SIG-M5 treated with dmso at 0.1 percent for 504 hours (cell line): ENCODE measurements around the gene DNAJC3.
"Not testable (repeated sequence)": the region's sequence is repeated elsewhere in the genome, so short reads cannot be mapped to it uniquely, and the experiment has no call there.

ENCODE experiments used
- DNase-seq: peaks from one replicate; lab custom pipeline; 2025; ENCODE audit not compliant: unreplicated experiment; lab: John Stamatoyannopoulos, UW

The DNAJC3 gene

DNA sequence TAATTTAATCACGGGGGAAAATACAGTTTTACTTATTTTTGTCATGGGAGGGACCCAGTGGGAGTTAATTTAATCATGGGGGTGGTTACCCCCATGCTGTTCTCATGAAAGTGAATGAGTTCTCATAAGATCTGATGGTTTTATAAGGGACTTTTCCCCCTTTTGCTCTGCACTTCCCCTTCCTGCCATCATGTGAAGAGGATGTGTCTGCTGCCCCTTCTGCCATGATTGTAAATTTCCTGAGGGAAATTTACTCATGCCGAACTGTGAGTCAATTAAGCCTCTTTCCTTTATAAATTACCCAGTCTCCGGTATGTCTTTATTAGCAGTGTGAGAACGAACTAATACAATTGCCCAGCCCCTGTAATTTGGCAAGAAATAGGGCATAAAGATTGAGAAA is 35.9 kb downstream of the DNAJC3 start:
- DNase-seq = not testable (repeated sequence)

- DNase-seq = no peak
Observed at GRCh38 chr13:95713651-95714050, 36.7 kb downstream of the DNAJC3 start.

DNA sequence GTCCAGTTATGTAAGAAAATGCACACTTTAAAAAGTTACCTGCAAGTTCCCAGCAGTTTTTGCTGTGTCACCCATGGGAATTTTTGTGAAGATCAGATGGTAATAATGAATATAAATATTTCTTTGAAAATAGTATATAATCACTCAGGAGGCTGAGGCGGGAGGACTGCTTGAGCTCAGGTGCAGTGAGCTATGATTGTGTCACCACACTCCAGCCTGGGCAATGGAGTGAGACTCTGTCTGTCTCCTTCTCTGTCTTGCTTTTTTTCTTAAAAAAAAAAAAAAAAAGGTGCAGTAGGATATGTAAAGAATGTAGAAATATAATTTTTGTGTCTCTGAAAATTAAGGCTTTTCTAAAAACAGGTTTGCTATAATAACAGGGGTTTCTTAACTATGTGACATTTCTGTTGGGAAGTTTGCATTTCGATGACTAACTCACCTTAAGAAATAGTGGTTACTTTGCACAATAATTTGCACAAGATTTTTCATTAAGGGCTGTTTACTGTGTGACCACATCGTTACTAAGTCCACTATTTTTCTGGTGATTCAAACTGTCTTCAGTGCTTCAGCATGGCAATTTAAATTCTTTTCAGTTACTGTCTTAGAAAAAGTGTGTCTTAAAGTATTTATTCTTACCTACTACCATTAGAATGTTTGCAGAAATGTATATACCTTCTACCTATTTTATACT is 37.3 kb downstream of the DNAJC3 start:
- DNase-seq = peak; percentile 82

GRCh38 chr13:95716231-95716630 is 39.3 kb downstream of the DNAJC3 start:
- no peak for DNase-seq

DNA sequence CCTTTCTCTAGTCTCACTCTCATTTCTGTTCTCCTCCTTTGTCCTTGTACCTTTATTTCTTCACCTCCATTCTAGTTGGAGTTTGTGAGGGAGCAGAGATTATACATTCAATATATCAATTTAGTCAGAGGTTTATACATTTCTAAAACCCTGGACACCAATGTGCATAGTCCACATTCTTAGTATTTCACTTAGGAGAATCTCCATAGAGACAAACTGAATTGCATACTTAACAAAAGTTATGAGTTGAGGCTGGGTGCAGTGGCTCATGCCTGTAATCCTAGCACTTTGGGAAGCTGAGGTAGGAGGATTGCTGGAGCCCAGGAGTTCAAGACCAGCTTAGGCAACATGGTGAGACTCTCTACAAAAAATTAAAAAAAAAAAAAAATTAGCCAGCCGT is 45.3 kb downstream of the DNAJC3 start:
- no peak for DNase-seq

DNA sequence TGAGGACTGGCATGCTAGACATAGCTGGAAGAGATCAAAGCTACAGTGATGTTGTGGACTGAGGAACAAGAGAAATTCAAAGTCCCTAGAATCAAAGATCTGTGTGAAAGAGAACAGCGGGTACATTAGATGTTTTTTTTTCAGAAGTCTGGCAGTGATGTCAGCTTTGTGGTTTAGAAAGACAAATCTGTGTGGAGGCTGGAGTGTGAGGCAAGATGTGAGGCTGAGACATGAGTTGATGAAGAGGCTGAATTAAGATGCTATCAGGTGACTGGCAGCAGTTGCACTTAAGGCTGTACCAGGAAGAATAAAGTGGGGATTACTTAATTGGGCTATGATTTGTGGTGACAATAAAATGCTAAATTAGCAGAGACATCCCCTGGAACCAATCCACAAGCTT is 46.5 kb downstream of the DNAJC3 start:
- no peak for DNase-seq

GRCh38 chr13:95724252-95724651 is 47.3 kb downstream of the DNAJC3 start:
- DNase-seq = no peak

DNA sequence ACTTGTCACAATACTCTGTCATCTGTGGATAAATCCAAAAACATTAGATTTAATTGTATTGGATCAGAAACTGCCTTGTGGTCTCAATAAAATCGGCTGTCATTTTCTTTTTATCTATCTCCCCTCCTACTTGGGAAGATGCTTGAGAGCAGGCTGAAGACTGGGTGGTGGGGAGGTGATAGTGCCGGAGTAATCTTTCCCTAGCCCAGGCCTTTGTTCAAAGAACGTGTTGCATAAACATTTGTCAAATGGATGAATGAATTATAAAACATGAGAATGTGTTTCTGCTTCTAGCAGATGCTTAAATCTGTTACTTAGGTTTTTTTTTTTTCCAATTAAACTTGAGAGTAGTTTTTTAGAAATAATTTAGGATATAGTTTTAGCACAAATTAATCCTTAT is 49.9 kb downstream of the DNAJC3 start:
- DNase-seq = no peak

DNA sequence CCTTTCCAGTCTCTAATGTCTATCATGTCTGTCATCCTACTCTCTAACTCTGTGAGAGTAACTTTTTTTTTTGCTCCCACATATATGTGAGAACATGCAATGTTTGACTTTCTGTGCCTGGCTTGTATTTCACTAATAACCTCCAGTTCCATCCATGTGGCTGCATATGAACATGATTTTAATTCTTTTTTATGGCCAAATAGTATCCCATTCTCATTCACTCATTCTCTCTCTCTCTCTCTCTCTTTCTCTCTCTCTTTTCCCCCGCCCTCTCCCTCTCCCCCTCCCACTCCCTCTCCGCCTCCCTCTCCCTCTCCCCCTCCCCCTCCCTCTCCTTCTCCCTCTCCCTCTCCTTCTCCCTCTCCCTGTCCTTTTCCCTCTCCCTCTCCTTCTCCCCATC is 52.0 kb downstream of the DNAJC3 start:
- DNase-seq = no peak

- no peak for DNase-seq
Observed at GRCh38 chr13:95734124-95734523, 57.2 kb downstream of the DNAJC3 start.

DNA sequence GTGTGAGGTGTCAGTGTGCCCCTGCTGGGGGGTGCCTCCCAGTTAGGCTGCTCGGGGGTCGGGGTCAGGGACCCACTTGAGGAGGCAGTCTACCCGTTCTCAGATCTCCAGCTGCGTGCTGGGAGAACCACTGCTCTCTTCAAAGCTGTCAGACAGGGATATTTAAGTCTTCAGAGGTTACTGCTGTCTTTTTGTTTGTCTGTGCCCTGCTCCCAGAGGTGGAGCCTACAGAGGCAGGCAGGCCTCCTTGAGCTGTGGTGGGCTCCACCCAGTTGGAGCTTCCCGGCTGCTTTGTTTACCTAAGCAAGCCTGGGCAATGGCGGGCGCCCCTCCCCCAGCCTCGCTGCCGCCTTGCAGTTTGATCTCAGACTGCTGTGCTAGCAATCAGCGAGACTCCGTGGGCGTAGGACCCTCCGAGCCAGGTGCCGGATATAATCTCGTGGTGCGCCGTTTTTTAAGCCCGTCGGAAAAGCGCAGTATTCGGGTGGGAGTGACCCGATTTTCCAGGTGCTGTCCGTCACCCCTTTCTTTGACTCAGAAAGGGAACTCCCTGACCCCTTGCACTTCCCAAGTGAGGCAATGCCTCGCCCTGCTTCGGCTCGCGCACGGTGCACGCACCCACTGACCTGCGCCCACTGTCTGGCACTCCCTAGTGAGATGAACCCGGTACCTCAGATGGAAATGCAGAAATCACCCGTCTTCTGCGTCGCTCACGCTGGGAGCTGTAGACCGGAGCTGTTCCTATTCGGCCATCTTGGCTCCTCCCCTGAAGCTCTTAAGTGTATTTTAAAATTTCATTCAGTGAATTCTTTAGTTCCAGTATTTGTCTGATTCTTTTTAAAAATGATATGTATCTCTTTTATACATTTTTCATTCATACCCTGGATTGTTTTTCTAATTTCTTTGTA is 63.4 kb downstream of the DNAJC3 start:
- not testable (repeated sequence) for DNase-seq

GRCh38 chr13:95740979-95741320 is 64.0 kb downstream of the DNAJC3 start:
- no peak for DNase-seq

- no peak for DNase-seq
Observed at GRCh38 chr13:95741584-95742563, 64.9 kb downstream of the DNAJC3 start.

GRCh38 chr13:95743192-95743591 is 66.3 kb downstream of the DNAJC3 start:
- no peak for DNase-seq

DNA sequence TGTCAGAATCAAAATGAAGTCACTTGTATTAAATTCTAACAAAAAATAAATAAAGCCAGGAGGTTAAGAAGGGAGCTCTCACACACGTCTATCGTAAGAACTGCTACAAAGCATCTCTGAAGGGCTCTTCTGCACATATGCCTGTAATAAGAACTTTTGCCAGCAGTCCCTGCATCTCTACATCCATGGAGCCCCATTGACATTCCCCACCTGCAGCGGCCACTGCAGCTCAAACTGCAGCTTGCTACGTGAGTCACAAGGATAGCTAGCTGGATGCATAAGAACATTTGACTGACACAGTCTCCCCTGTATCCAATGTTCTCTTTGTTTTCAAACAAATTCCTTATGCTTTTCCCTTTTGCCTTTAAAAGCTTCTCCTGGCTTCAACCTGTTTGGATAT is 68.3 kb downstream of the DNAJC3 start:
- no peak for DNase-seq

- DNase-seq = no peak
Observed at GRCh38 chr13:95745752-95746151, 68.8 kb downstream of the DNAJC3 start.

DNA sequence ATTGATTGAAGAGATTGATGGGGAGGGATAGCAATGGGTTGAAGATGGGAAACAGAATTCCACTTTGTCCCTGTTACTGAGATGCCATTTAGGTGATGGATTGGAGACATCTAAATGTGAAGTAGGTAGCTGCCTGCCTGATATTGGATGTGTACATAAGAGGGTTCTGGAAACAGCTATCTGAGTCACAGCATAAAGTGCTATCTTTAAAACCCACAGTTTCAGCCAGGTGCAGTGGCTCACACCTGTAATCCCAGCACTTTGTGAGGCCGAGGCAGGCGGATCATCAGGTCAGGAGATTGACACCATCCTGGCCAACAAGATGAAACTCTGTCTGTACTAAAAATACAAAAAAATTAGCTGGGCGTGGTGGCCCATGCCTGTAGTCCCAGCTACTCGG is 72.6 kb downstream of the DNAJC3 start:
- DNase-seq = no peak

DNA sequence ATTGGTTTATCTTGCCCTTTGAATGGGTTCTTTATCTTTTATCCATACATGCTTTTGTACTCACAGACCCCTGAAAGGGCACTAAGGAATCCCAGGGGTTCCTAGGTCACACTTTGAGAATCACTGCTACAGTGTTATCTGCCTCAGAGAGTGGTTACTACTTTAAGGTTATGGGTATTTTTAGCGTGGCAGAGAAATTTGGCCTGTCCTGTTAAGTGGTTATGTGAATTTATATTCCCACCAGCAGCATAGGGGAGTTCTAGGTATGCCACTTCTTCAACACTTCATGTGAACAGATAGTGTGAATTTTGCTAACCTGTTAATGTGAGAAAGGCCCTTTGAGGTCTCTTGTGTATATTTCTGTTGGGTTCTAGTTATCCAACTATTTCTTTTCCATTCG is 75.7 kb downstream of the DNAJC3 start:
- no peak for DNase-seq

- DNase-seq = peak; percentile 55
Observed at GRCh38 chr13:95754069-95754468, 77.1 kb downstream of the DNAJC3 start.

DNA sequence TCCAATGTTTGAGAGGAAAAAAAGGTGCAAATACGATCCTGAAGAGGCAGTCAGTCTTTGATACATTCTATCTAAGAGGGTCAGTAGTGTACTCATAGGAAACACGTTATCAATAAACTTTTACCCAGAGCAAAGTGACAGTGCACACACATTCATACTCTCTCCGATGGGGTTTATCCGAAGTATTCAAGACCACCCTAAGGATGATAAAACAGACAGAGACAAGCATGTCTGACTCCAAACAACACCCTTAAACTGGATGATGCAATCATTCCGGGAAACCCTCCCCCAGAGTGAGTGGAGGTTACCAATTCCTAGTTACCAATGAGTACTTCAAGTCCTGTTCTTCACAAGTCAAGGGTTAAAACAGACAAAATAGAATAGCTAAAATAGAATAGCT is 79.1 kb downstream of the DNAJC3 start:
- DNase-seq = no peak

GRCh38 chr13:95762626-95763025 is 85.7 kb downstream of the DNAJC3 start:
- DNase-seq = not testable (repeated sequence)
